ENCODE data around the gene MSLN.

- TF ChIP-seq CTCF (conservative IDR thresholded peaks at IDR 0.05; ENCODE audit: low read depth, low read length) (no peak), EZH2phosphoT487 (IDR thresholded peaks at IDR 0.05; ENCODE audit: borderline replicate concordance, low read length) (no peak), EZH2 (IDR thresholded peaks at IDR 0.05; ENCODE audit: low read length, unreplicated experiment) (no peak)
Measured at GRCh38 chr16:813916-814412, 53.4 kb downstream of the MSLN start.

All from PC-3 (cell line).